Gastroesophageal sphincter (tissue), 3 donors: ENCODE measurements around the gene DCAKD.

ENCODE experiments used
- EP300 ChIP-seq: sonication (generic); formaldehyde crosslinking; IDR thresholded peaks from one replicate; pipeline ENCODE4 v1.6.1; 2017; ENCODE audit warnings: antibody characterized with exemption, mild to moderate bottlenecking
- POLR2AphosphoS5 ChIP-seq: sonication (generic); formaldehyde crosslinking; IDR thresholded peaks from one replicate; pipeline ENCODE4 v1.6.1; 2017; ENCODE audit warnings: antibody characterized with exemption
- TF ChIP-seq, protein P1 (sequence below), 4 experiments: fragments of 200-600 bp in 2 of 4; fragments of 450-650 bp in 2 of 4; sonication (generic) in 1 of 4; IDR thresholded peaks; one replicate each; pipeline ENCODE4 v1.5.1; 2017 to 2019; ENCODE audit warnings: antibody characterized with exemption in 4 of 4, mild to moderate bottlenecking in 2 of 4, moderate library complexity in 2 of 4

DNA sequence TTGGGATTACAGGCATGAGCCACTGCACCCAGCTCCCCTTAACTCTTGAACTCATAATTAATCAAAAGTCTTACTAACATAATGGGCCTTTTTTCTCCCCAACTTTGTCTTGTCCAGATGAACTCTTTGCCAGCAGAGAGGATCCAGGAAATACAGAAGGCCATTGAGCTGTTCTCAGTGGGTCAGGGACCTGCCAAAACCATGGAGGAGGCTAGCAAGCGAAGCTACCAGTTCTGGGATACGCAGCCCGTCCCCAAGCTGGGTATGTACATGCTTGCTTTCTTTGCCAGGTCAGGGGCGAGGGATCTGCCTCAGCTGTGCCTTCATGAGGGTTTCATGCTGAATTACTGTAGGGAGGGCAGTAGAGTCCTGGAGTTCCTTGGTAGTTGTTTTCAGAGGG, 35.0 kb upstream of the DCAKD start:
- TF ChIP-seq, protein P1, sequence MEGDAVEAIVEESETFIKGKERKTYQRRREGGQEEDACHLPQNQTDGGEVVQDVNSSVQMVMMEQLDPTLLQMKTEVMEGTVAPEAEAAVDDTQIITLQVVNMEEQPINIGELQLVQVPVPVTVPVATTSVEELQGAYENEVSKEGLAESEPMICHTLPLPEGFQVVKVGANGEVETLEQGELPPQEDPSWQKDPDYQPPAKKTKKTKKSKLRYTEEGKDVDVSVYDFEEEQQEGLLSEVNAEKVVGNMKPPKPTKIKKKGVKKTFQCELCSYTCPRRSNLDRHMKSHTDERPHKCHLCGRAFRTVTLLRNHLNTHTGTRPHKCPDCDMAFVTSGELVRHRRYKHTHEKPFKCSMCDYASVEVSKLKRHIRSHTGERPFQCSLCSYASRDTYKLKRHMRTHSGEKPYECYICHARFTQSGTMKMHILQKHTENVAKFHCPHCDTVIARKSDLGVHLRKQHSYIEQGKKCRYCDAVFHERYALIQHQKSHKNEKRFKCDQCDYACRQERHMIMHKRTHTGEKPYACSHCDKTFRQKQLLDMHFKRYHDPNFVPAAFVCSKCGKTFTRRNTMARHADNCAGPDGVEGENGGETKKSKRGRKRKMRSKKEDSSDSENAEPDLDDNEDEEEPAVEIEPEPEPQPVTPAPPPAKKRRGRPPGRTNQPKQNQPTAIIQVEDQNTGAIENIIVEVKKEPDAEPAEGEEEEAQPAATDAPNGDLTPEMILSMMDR (IDR thresholded peaks at IDR 0.05): no peak
- TF ChIP-seq EP300 (no peak), POLR2AphosphoS5 (no peak)
